ENCODE measurements around the gene R3HDM4.

- TF ChIP-seq FOXJ3 (CRISPR knock-in tag; IDR thresholded peaks at IDR 0.05) (no peak), ZNF318 (IDR thresholded peaks at IDR 0.05; ENCODE audit: borderline replicate concordance in 1 of 2, low read depth in 1 of 2) (no peak)
These were observed 27.7 kb upstream of the R3HDM4 start for GRCh38 chr19:940591-941291.

All from K562 (cell line).